ENCODE measurements around the gene FAM181B. TPM values are rescaled to one million over a fixed set of nuclear protein-coding genes. Genes with fewer than 3 reads are reported as not detected.
A peak's percentile ranks its signal among the peaks of the same experiment; 100 is the strongest.

FAM181B gene
- polyA plus RNA-seq, 1 experiment: not detected

DNA sequence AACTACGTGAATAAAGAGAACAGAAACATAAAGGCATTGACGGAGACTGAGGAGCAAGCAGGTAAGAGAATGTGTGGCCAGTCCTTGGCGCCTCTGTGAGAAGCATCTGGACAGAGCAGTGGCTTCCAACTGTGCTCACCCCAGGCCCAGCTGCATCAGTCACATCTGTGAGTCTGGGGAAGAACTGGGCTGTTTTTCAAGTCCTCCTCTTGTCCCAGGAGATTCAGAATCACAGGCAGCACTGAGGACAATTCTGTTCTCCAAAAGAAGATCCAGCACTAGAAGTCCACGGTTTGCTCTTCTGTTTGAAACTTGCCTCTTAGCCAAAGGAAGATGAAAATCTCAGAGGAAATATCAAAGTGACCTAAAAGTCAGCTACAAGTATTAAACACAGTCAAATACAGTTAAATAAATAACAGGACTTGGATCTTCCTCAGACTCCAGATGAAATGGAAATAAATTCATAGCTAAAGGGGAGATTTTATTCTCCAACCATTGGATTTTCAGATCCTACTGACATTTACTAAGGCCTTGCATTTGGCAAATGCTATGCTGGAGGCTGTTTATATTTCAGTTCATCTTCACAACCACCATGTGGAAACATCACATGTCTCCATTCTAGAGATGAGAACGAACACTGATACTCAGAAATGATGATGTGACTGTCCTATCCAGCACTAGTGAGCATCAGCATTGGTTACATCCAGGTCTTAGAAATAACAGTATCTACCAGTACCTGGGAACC is 14.1 kb downstream of the FAM181B start:
- CTCF ChIA-PET: interaction anchor here (0.6 to 2.4 kb wide), 13 partner anchors 11 to 1108 kb away, joined by 3 to 27 read pairs (median 4); no protein-coding TSS in a partner anchor
- POLR2A ChIA-PET: no interaction called here
- H3K27me3 ChIP-seq (ENCODE audit: control insufficient read depth, insufficient read depth, low read length): peaks cover 3% of the 10 kb centered on the region
- no peak overlapping the region for H3K27ac ChIP-seq (ENCODE audit: low read depth, low read length)
- TF ChIP-seq CTCF (IDR thresholded peaks at IDR 0.05; ENCODE audit: low read depth, low read length): no peak
- no peaks in the 10 kb centered on the region for H3K9me3 ChIP-seq (ENCODE audit: control insufficient read depth, insufficient read depth, low read length)
- H3K4me3 ChIP-seq (ENCODE audit: low read depth, low read length): no peak overlapping the region
- no peak for DNase-seq (ENCODE audit: low read depth, low spot score)

- CTCF ChIA-PET: interaction anchor here (0.6 to 2.4 kb wide), 9 partner anchors 10 to 1109 kb away, joined by 3 to 27 read pairs (median 4); no protein-coding TSS in a partner anchor
Measured at GRCh38 chr11:82718821-82719220, 14.8 kb downstream of the FAM181B start.

GRCh38 chr11:82718307-82718706 is 15.4 kb downstream of the FAM181B start:
- Histone ChIP-seq H3K27ac (ENCODE audit: low read depth, low read length) (no peak overlapping the region), H3K27me3 (ENCODE audit: control insufficient read depth, insufficient read depth, low read length) (peaks cover 4% of the 10 kb centered on the region), H3K9me3 (ENCODE audit: control insufficient read depth, insufficient read depth, low read length) (no peaks in the 10 kb centered on the region), H3K4me3 (ENCODE audit: low read depth, low read length) (no peak overlapping the region)
- ChIA-PET CTCF (interaction anchor here (0.7 to 4.0 kb wide), 22 partner anchors 10 to 1109 kb away, joined by 3 to 27 read pairs (median 6); no protein-coding TSS in a partner anchor), POLR2A (no interaction called here)
- peak; percentile 83 for TF ChIP-seq CTCF (IDR thresholded peaks at IDR 0.05; ENCODE audit: low read depth, low read length)
- peak; percentile 20 for DNase-seq (ENCODE audit: low read depth, low spot score)

More at GRCh38 chr11:82718821-82719220, 14.8 kb downstream of the FAM181B start:
- POLR2A ChIA-PET: no interaction called here
- no peak for DNase-seq (ENCODE audit: low read depth, low spot score)
- Histone ChIP-seq H3K27ac (ENCODE audit: low read depth, low read length) (no peak overlapping the region), H3K27me3 (ENCODE audit: control insufficient read depth, insufficient read depth, low read length) (peaks cover 3% of the 10 kb centered on the region), H3K9me3 (ENCODE audit: control insufficient read depth, insufficient read depth, low read length) (no peaks in the 10 kb centered on the region), H3K4me3 (ENCODE audit: low read depth, low read length) (no peak overlapping the region)
- TF ChIP-seq CTCF (IDR thresholded peaks at IDR 0.05; ENCODE audit: low read depth, low read length): no peak

GRCh38 chr11:82714346-82715174 is 19.1 kb downstream of the FAM181B start:
- peaks cover 6% of the 10 kb centered on the region for H3K27me3 ChIP-seq (ENCODE audit: control insufficient read depth, insufficient read depth, low read length)
- no peak overlapping the region for H3K27ac ChIP-seq (ENCODE audit: low read depth, low read length)
- no peak overlapping the region for H3K4me3 ChIP-seq (ENCODE audit: low read depth, low read length)
- POLR2A ChIA-PET: no interaction called here
- no peaks in the 10 kb centered on the region for H3K9me3 ChIP-seq (ENCODE audit: control insufficient read depth, insufficient read depth, low read length)
- TF ChIP-seq CTCF (IDR thresholded peaks at IDR 0.05; ENCODE audit: low read depth, low read length): no peak
- CTCF ChIA-PET: interaction anchor here (1.6 to 4.0 kb wide), 2 partner anchors 153 to 1105 kb away, joined by 5 to 20 read pairs; no protein-coding TSS in a partner anchor
- no peak for DNase-seq (ENCODE audit: low read depth, low spot score)

All from AG04450 (cell line).